ENCODE data around the gene PA2G4.

DNA sequence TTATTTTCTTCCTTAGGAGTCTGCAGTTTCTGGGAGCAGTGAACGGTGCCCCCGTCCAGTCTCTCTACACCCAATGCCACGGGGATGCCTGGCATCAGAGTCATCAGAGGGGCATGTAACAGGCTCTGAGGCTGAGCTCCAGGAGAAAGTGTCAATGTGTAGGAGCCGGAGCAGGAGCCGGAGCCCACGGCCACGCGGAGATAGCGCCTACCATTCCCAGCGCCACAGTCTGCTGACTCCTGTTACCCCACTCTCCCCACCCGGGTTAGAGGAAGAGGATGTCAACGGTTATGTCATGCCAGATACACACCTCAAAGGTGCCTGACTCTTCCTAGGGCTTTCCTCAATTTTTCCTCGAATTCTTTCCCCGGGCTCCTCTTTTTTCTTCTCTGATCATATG lies 3.3 kb upstream of the PA2G4 start:
- TF ChIP-seq, protein P1, sequence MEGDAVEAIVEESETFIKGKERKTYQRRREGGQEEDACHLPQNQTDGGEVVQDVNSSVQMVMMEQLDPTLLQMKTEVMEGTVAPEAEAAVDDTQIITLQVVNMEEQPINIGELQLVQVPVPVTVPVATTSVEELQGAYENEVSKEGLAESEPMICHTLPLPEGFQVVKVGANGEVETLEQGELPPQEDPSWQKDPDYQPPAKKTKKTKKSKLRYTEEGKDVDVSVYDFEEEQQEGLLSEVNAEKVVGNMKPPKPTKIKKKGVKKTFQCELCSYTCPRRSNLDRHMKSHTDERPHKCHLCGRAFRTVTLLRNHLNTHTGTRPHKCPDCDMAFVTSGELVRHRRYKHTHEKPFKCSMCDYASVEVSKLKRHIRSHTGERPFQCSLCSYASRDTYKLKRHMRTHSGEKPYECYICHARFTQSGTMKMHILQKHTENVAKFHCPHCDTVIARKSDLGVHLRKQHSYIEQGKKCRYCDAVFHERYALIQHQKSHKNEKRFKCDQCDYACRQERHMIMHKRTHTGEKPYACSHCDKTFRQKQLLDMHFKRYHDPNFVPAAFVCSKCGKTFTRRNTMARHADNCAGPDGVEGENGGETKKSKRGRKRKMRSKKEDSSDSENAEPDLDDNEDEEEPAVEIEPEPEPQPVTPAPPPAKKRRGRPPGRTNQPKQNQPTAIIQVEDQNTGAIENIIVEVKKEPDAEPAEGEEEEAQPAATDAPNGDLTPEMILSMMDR (IDR thresholded peaks at IDR 0.05; ENCODE audit: poor library complexity, severe bottlenecking): no peak
- TF ChIP-seq POLR2AphosphoS5 (IDR thresholded peaks at IDR 0.05) (no peak), EZH2 (IDR thresholded peaks at IDR 0.05; ENCODE audit: borderline replicate concordance, insufficient read depth, low read length, poor library complexity, severe bottlenecking) (no peak), TAF1 (IDR thresholded peaks at IDR 0.05; ENCODE audit: low read depth) (no peak), RAD21 (conservative IDR thresholded peaks at IDR 0.05) (no peak), SMC3 (conservative IDR thresholded peaks at IDR 0.05; ENCODE audit: poor library complexity) (no peak)
- TF ChIP-seq, protein P2, sequence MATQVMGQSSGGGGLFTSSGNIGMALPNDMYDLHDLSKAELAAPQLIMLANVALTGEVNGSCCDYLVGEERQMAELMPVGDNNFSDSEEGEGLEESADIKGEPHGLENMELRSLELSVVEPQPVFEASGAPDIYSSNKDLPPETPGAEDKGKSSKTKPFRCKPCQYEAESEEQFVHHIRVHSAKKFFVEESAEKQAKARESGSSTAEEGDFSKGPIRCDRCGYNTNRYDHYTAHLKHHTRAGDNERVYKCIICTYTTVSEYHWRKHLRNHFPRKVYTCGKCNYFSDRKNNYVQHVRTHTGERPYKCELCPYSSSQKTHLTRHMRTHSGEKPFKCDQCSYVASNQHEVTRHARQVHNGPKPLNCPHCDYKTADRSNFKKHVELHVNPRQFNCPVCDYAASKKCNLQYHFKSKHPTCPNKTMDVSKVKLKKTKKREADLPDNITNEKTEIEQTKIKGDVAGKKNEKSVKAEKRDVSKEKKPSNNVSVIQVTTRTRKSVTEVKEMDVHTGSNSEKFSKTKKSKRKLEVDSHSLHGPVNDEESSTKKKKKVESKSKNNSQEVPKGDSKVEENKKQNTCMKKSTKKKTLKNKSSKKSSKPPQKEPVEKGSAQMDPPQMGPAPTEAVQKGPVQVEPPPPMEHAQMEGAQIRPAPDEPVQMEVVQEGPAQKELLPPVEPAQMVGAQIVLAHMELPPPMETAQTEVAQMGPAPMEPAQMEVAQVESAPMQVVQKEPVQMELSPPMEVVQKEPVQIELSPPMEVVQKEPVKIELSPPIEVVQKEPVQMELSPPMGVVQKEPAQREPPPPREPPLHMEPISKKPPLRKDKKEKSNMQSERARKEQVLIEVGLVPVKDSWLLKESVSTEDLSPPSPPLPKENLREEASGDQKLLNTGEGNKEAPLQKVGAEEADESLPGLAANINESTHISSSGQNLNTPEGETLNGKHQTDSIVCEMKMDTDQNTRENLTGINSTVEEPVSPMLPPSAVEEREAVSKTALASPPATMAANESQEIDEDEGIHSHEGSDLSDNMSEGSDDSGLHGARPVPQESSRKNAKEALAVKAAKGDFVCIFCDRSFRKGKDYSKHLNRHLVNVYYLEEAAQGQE (IDR thresholded peaks at IDR 0.05; ENCODE audit: borderline replicate concordance): no peak

Measured in neural cell (in vitro differentiated cells).